BJ (cell line): ENCODE results near the gene OR8B4. TPM values are rescaled to one million over a fixed set of nuclear protein-coding genes. Genes with fewer than 3 reads are reported as not detected.

Experiments used
- CTCF ChIA-PET: fragments of 350-600 bp; formaldehyde crosslinking; extraction: SDS; loops from one replicate; lab custom pipeline; 2021; ENCODE audit warnings: antibody characterized with exemption, inconsistent platforms; lab: Yijun Ruan, JAX
- POLR2A ChIA-PET: fragments of 300-600 bp; sonication (Branson Sonifier 250); formaldehyde crosslinking; extraction: SDS; loops from one replicate; lab custom pipeline; 2021; ENCODE audit warnings: antibody characterized with exemption; lab: Charles Lee
- DNase-seq: peaks from one replicate; pipeline ENCODE4 v3.0.0-alpha.2; 2011; ENCODE audit warnings: low read depth
- H3K27me3 ChIP-seq: 2 replicates; pipeline ENCODE4 v1.6.0; 2011; ENCODE audit warnings: low read length; ENCODE audit not compliant: control insufficient read depth, insufficient read depth
- H3K36me3 ChIP-seq: 2 replicates; pipeline ENCODE4 v1.5.1; 2011; ENCODE audit warnings: low read length; ENCODE audit not compliant: control insufficient read depth, insufficient read depth
- H3K4me3 ChIP-seq: 2 replicates; pipeline ENCODE4 v1.5.1; 2011; ENCODE audit warnings: low read depth, mild to moderate bottlenecking, control low read depth, low read length
- polyA plus RNA-seq: library from polyadenylated mRNA; depleted of rRNA; stranded (reverse); fragments of >200 nt; gene quantifications from 2 replicates; pipeline ENCODE4 v1.2.3, GENCODE V29; 2011
- TF ChIP-seq, protein P1 (sequence below): IDR thresholded peaks from 2 replicates; pipeline ENCODE4 v1.5.1; 2011; ENCODE audit warnings: low read depth, mild to moderate bottlenecking, control low read depth, inconsistent platforms, low read length, moderate library complexity; ENCODE audit not compliant: insufficient read depth

OR8B4 gene
- polyA plus RNA-seq, 1 experiment: not detected

- DNase-seq: no peak
- CTCF ChIA-PET: interaction anchor here (0.9 kb wide), 1 partner anchor 29 kb away, joined by 3 read pairs; no protein-coding TSS in a partner anchor
- Histone ChIP-seq H3K27me3 (no peaks in the 10 kb centered on the region), H3K36me3 (no peaks in the 10 kb centered on the region), H3K4me3 (no peak overlapping the region)
- TF ChIP-seq, protein P1, sequence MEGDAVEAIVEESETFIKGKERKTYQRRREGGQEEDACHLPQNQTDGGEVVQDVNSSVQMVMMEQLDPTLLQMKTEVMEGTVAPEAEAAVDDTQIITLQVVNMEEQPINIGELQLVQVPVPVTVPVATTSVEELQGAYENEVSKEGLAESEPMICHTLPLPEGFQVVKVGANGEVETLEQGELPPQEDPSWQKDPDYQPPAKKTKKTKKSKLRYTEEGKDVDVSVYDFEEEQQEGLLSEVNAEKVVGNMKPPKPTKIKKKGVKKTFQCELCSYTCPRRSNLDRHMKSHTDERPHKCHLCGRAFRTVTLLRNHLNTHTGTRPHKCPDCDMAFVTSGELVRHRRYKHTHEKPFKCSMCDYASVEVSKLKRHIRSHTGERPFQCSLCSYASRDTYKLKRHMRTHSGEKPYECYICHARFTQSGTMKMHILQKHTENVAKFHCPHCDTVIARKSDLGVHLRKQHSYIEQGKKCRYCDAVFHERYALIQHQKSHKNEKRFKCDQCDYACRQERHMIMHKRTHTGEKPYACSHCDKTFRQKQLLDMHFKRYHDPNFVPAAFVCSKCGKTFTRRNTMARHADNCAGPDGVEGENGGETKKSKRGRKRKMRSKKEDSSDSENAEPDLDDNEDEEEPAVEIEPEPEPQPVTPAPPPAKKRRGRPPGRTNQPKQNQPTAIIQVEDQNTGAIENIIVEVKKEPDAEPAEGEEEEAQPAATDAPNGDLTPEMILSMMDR: no peak
- POLR2A ChIA-PET: no interaction called here
These were observed 22.2 kb upstream of the OR8B4 start for GRCh38 chr11:124446916-124447315.

DNA sequence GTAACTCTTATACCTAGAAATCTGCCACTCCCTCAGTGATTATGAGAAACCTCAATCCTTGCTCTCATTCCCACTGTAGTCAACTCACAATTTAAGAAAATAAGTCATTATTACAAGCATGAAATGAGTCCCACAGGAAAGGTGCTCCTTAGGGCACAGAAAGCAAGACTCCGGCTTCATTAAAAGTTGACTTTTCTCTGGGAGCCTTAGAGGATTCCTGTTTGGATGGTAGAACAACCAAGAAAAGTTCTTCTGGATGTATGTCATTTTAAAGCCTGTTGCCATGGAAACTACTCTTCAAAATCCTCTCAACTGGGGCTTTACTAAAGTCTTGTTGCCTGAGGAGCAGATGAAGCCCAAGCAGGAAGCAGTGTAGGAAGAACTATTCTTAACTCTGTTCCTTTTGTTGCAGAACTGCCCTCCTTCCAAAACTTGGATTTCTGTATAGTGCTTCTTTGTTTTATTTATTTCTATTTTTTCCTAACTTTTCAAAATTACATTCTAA lies 21.0 kb upstream of the OR8B4 start, which contains the start of gene OR8B8:
OR8B8 (minus strand) TSS at position 51 of the 505 bp plus-strand sequence. CDS start 4,611 bp downstream, outside the sequence.
- Histone ChIP-seq H3K27me3 (no peaks in the 10 kb centered on the region), H3K4me3 (no peak within 1 kb of the TSS), H3K36me3 (no peaks in the 10 kb centered on the region)
- TF ChIP-seq, protein P1: no peak
- DNase-seq: no peak
- CTCF ChIA-PET: no interaction called here
- POLR2A ChIA-PET: no interaction called here

DNA sequence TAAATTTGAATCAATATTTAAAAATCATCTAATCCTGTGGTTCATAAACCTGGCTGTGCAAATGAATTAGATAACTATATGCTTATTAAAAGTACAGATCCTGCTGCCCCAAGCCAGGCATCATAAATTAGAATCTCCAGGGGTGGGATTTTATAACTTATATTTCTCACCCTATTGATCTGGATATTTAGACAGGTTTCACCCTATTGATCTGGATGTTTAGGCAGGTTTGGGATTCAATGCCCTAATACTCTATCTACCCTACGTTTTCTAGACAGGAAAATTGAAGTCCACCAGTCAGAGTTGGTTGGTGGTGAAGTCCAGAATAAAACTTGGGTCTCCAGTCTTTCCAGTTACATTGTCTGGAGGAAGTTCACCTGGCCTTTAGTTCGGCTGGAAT lies 18.2 kb upstream of the OR8B4 start:
- no peaks in the 10 kb centered on the region for H3K36me3 ChIP-seq
- CTCF ChIA-PET: no interaction called here
- TF ChIP-seq, protein P1: no peak
- H3K4me3 ChIP-seq: no peak overlapping the region
- POLR2A ChIA-PET: no interaction called here
- H3K27me3 ChIP-seq: no peaks in the 10 kb centered on the region
- no peak for DNase-seq

DNA sequence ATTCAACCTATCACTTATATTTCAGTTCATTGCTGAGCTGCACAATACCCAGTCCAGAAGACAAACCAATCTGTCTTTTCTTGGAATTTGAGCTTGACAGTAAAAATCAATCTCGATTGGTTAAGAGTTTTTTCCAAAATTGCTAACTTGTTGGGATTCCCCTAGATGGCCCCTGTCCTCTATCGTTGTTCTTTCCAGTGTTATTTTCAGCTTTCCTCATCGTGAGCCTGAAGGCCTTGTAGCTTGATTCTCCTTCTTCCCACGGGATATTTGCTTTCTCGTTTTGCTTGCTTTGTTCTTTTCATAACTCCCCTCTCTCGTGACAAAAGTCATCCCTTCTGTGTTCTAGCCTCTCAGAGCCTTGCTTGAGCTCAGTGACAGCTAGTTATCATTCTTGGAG lies 17.8 kb upstream of the OR8B4 start:
- ChIA-PET CTCF (no interaction called here), POLR2A (no interaction called here)
- TF ChIP-seq, protein P1: no peak
- Histone ChIP-seq H3K27me3 (no peaks in the 10 kb centered on the region), H3K36me3 (no peaks in the 10 kb centered on the region), H3K4me3 (no peak overlapping the region)
- DNase-seq: no peak

DNA sequence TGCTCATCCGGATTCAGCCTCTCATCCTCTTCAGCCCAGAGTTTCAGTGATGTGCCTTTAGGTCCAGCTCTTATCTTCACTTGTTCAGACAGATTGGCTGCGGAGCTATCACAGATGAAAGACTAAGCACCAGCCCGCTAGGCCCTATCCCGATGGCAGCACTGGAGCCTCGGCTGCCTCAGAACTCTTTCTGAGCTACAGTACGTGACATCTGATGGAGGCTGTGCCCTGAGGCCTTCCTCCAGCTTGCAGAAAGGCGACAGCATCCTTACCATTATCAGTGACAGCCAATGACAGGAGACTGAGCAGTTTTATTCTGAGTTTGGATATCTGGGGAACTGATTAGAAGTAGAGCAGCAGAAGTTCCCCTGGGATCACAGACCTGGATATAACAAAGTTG lies 16.8 kb upstream of the OR8B4 start:
- POLR2A ChIA-PET: no interaction called here
- no peak for DNase-seq
- TF ChIP-seq, protein P1: no peak
- Histone ChIP-seq H3K36me3 (no peaks in the 10 kb centered on the region), H3K27me3 (no peaks in the 10 kb centered on the region), H3K4me3 (no peak overlapping the region)
- CTCF ChIA-PET: no interaction called here
